Measurements from ENCODE around the gene DTNB.
"Not testable (repeated sequence)": the region's sequence is repeated elsewhere in the genome, so short reads cannot be mapped to it uniquely, and the experiment has no call there.

Gene DTNB

GRCh38 chr2:25537526-25537925 lies 135.9 kb downstream of the DTNB start:
- DNase-seq = no peak

GRCh38 chr2:25535411-25536289 lies 137.7 kb downstream of the DTNB start:
- not testable (repeated sequence) for DNase-seq

- DNase-seq = not testable (repeated sequence)
Observed at GRCh38 chr2:25534937-25535336, 138.4 kb downstream of the DTNB start.

- no peak for DNase-seq
Observed at GRCh38 chr2:25534455-25534854, 138.9 kb downstream of the DTNB start.

- DNase-seq = not testable (repeated sequence)
Observed at GRCh38 chr2:25533771-25534170, 139.6 kb downstream of the DTNB start.

GRCh38 chr2:25532521-25532920 lies 140.9 kb downstream of the DTNB start:
- DNase-seq = no peak

- no peak for DNase-seq
Observed at GRCh38 chr2:25529034-25529433, 144.3 kb downstream of the DTNB start.

- DNase-seq = no peak
Observed at GRCh38 chr2:25528173-25528572, 145.2 kb downstream of the DTNB start.

- no peak for DNase-seq
Observed at GRCh38 chr2:25524507-25524906, 148.9 kb downstream of the DTNB start.

GRCh38 chr2:25523060-25523459 lies 150.3 kb downstream of the DTNB start:
- DNase-seq = no peak

- DNase-seq = peak in 1 of 2 experiments; percentile 9
Observed at GRCh38 chr2:25521665-25522387, 151.6 kb downstream of the DTNB start.

- no peak for DNase-seq
Observed at GRCh38 chr2:25521126-25521525, 152.3 kb downstream of the DTNB start.

GRCh38 chr2:25517701-25518100 lies 155.7 kb downstream of the DTNB start:
- DNase-seq = no peak

- DNase-seq = no peak
Observed at GRCh38 chr2:25514043-25514637, 159.2 kb downstream of the DTNB start.

- no peak for DNase-seq
Observed at GRCh38 chr2:25512707-25513106, 160.7 kb downstream of the DTNB start.

GRCh38 chr2:25506226-25506625 lies 167.2 kb downstream of the DTNB start:
- no peak for DNase-seq

GRCh38 chr2:25505622-25506021 lies 167.8 kb downstream of the DTNB start:
- no peak for DNase-seq

- DNase-seq = no peak
Observed at GRCh38 chr2:25505182-25505581, 168.2 kb downstream of the DTNB start.

- no peak for DNase-seq
Observed at GRCh38 chr2:25504266-25504665, 169.1 kb downstream of the DTNB start.

GRCh38 chr2:25499157-25499556 lies 174.2 kb downstream of the DTNB start:
- no peak for DNase-seq

GRCh38 chr2:25497918-25498407 lies 175.4 kb downstream of the DTNB start:
- DNase-seq = no peak

GRCh38 chr2:25497229-25497917 lies 176.0 kb downstream of the DTNB start:
- DNase-seq = no peak

GRCh38 chr2:25494616-25495015 lies 178.8 kb downstream of the DTNB start:
- DNase-seq = no peak
